ENCODE data around the gene SMIM38. TPM values are rescaled to one million over a fixed set of nuclear protein-coding genes. Genes with fewer than 3 reads are reported as not detected.

Gene SMIM38
- total RNA-seq, 1 experiment from 2014 or later, result 0.33 TPM

DNA sequence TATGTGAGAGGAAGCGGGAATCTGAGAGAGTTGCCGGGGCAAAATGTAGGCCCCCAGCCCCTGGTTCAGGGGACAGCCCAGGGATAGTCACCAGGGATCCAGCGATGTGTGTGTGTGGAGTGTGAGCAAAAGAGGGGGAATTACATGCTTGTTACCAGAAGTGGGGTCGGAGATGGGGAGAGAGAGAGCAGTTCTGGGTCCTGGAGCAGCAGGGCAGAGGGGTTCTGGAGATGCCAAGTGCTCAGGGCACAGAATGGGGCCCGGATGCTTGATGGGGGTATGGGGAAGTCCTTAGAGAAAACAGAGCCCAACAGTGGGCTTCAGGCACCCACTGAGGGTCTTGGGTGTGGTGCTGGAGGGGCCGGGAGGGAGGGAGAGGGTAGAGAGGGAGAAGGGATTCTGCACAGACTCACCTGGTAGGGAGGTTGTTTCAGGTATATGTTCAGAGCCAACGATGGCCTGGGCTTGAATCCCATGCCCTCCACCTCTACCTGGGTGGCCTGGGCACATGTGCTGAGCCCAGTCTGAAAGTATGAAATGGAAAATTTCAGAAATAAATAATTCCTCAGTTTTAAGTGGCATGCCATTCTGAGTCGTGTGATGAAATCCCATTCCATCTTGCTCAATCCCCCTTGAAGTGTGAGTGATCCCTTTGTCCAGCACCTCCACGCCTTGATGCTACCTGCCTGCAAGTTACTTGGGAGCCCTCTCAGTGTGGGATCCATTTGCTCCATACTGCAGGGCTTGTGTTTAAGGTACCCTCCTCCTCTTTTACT is 12.4 kb downstream of the SMIM38 start:
- Mint-ChIP-seq H3K27me3 (ENCODE audit: unreplicated experiment) (no peaks in the 10 kb centered on the region), H3K4me1 (ENCODE audit: low read depth, unreplicated experiment) (peaks cover 33% of the 10 kb centered on the region), H3K4me3 (ENCODE audit: low read depth, unreplicated experiment) (no peak overlapping the region), H3K9me3 (ENCODE audit: low read depth, unreplicated experiment) (peaks cover 4% of the 10 kb centered on the region), H3K36me3 (ENCODE audit: insufficient read depth, unreplicated experiment) (peaks cover 5% of the 10 kb centered on the region), H3K27ac (ENCODE audit: unreplicated experiment) (peak overlapping the region; percentile 7)
- BruUV-seq (replicated peaks), result no TSS peak
- DNase-seq, result peak; percentile 37
- intact Hi-C loops (cut with micrococcal nuclease; ENCODE audit: unreplicated experiment), result no loop called here
- CTCF ChIA-PET, result no interaction called here
- TF ChIP-seq CTCF (IDR thresholded peaks at IDR 0.05; ENCODE audit: unreplicated experiment), result no peak

- CTCF ChIA-PET, result interaction anchor here (0.5 kb wide), 1 partner anchor 328 kb away, joined by 5 read pairs; no protein-coding TSS in a partner anchor
- H3K36me3 Mint-ChIP-seq (ENCODE audit: insufficient read depth, unreplicated experiment), result peaks cover 5% of the 10 kb centered on the region
- peak overlapping the region; percentile 46 for H3K27ac Mint-ChIP-seq (ENCODE audit: unreplicated experiment)
- H3K4me1 Mint-ChIP-seq (ENCODE audit: low read depth, unreplicated experiment), result peaks cover 33% of the 10 kb centered on the region
- no peak for TF ChIP-seq CTCF (IDR thresholded peaks at IDR 0.05; ENCODE audit: unreplicated experiment)
- H3K27me3 Mint-ChIP-seq (ENCODE audit: unreplicated experiment), result no peaks in the 10 kb centered on the region
- intact Hi-C loops (cut with micrococcal nuclease; ENCODE audit: unreplicated experiment), result no loop called here
- no peak overlapping the region for H3K4me3 Mint-ChIP-seq (ENCODE audit: low read depth, unreplicated experiment)
- no TSS peak for BruUV-seq (replicated peaks)
- DNase-seq, result no peak
- no peaks in the 10 kb centered on the region for H3K9me3 Mint-ChIP-seq (ENCODE audit: low read depth, unreplicated experiment)
Measured at GRCh38 chr11:69169479-69169878, 13.7 kb downstream of the SMIM38 start.

- CTCF ChIA-PET, result no interaction called here
- BruUV-seq (replicated peaks), result no TSS peak
Measured at GRCh38 chr11:69170704-69171103, 15.0 kb downstream of the SMIM38 start.

GRCh38 chr11:69171476-69172240 is 15.9 kb downstream of the SMIM38 start:
- no peaks in the 10 kb centered on the region for H3K9me3 Mint-ChIP-seq (ENCODE audit: low read depth, unreplicated experiment)
- BruUV-seq (replicated peaks), result no TSS peak
- CTCF ChIA-PET, result no interaction called here
- DNase-seq, result no peak
- no peaks in the 10 kb centered on the region for H3K27me3 Mint-ChIP-seq (ENCODE audit: unreplicated experiment)
- H3K27ac Mint-ChIP-seq (ENCODE audit: unreplicated experiment), result no peak overlapping the region
- H3K36me3 Mint-ChIP-seq (ENCODE audit: insufficient read depth, unreplicated experiment), result peaks cover 2% of the 10 kb centered on the region
- H3K4me1 Mint-ChIP-seq (ENCODE audit: low read depth, unreplicated experiment), result peaks cover 18% of the 10 kb centered on the region
- no peak for TF ChIP-seq CTCF (IDR thresholded peaks at IDR 0.05; ENCODE audit: unreplicated experiment)
- H3K4me3 Mint-ChIP-seq (ENCODE audit: low read depth, unreplicated experiment), result no peak overlapping the region
- intact Hi-C loops (cut with micrococcal nuclease; ENCODE audit: unreplicated experiment), result no loop called here

More at GRCh38 chr11:69170704-69171103, 15.0 kb downstream of the SMIM38 start:
- Mint-ChIP-seq H3K4me3 (ENCODE audit: low read depth, unreplicated experiment) (no peak overlapping the region), H3K27ac (ENCODE audit: unreplicated experiment) (no peak overlapping the region), H3K9me3 (ENCODE audit: low read depth, unreplicated experiment) (no peaks in the 10 kb centered on the region), H3K27me3 (ENCODE audit: unreplicated experiment) (no peaks in the 10 kb centered on the region), H3K36me3 (ENCODE audit: insufficient read depth, unreplicated experiment) (peaks cover 5% of the 10 kb centered on the region), H3K4me1 (ENCODE audit: low read depth, unreplicated experiment) (peaks cover 26% of the 10 kb centered on the region)
- no peak for TF ChIP-seq CTCF (IDR thresholded peaks at IDR 0.05; ENCODE audit: unreplicated experiment)
- intact Hi-C loops (cut with micrococcal nuclease; ENCODE audit: unreplicated experiment), result no loop called here
- DNase-seq, result no peak
